Activated CD8-positive, alpha-beta T cell treated with anti-CD3 and anti-CD28 coated beads, Interleukin-2, amount 10 ng/mL, durations not matched to agents 7 days and 5 days (primary cell): ENCODE measurements around the gene CLCA2. TPM values are rescaled to one million over a fixed set of nuclear protein-coding genes. Genes with fewer than 3 reads are reported as not detected.
"Not testable (repeated sequence)": the region's sequence is repeated elsewhere in the genome, so short reads cannot be mapped to it uniquely, and the experiment has no call there.

ENCODE experiments used
- ATAC-seq: fragments of 150-1000 bp; cut with Tn5 transposase; one replicate; pipeline ENCODE4 v1.10.0; 2021; ENCODE audit warnings: moderate library complexity
- CTCF ChIA-PET: fragments of 350-600 bp; sonication (Branson Sonifier 250); formaldehyde crosslinking; loops from one replicate; lab custom pipeline; 2021; ENCODE audit warnings: antibody characterized with exemption; lab: Charles Lee
- POLR2A ChIA-PET: fragments of 350-600 bp; sonication (Branson Sonifier 250); formaldehyde crosslinking; loops from one replicate; lab custom pipeline; 2021; ENCODE audit warnings: antibody characterized with exemption; lab: Charles Lee
- DNase-seq: peaks from one replicate; pipeline ENCODE4 v3.0.0-alpha.2; 2020
- H3K27ac Mint-ChIP-seq: one replicate; pipeline ENCODE4 v1.8.0; 2021; ENCODE audit warnings: mild to moderate bottlenecking, mixed read lengths
- H3K27me3 Mint-ChIP-seq: one replicate; pipeline ENCODE4 v1.8.0; 2021; ENCODE audit warnings: low read depth, mixed read lengths
- H3K36me3 Mint-ChIP-seq: one replicate; pipeline ENCODE4 v1.8.0; 2021; ENCODE audit warnings: low read depth, mixed read lengths
- H3K4me1 Mint-ChIP-seq: one replicate; pipeline ENCODE4 v1.8.0; 2021; ENCODE audit warnings: low read depth, mixed read lengths
- H3K4me3 Mint-ChIP-seq: one replicate; pipeline ENCODE4 v1.8.0; 2021; ENCODE audit warnings: mild to moderate bottlenecking, mixed read lengths
- H3K9me3 Mint-ChIP-seq: one replicate; pipeline ENCODE4 v1.8.0; 2022; ENCODE audit warnings: mixed read lengths; ENCODE audit not compliant: insufficient read depth
- total RNA-seq, 2 experiments: library from RNA; stranded (reverse); gene quantifications; one replicate each; pipeline ENCODE4 v1.2.3, GENCODE V29; 2021

CLCA2 gene
- total RNA-seq, 2 experiments from 2014 or later = not detected

DNA sequence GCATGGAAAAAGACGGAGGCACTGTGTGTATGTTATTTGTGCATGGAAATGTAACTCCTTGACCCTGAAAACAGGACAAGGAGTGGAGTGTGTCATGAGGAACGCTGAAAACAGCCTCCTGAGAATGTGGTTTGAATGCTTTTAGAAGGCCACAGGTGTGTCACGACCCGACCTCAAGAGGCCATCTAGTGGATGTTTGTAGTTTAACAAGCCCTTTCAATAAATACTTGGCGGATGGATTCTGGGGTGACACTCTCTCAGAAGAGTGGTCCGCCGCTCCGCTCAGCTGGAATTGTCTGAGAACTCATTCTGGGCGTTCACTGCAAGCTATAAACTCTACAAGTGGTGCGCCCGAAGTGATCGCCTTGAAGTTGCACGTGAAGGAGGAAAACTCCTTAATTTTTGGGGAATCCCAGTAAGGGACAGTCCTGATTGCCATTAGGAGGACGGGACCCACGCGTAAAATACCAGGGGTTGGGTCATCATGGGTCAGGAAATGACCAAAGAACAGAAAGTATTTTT is 78.2 kb downstream of the CLCA2 start:
- POLR2A ChIA-PET = interaction anchor here (0.6 kb wide), 1 partner anchor 106 kb away, joined by 4 read pairs; the partner anchor contains the start of gene ODF2L
- DNase-seq = peak; percentile 65
- H3K27ac Mint-ChIP-seq = not testable (repeated sequence)

DNA sequence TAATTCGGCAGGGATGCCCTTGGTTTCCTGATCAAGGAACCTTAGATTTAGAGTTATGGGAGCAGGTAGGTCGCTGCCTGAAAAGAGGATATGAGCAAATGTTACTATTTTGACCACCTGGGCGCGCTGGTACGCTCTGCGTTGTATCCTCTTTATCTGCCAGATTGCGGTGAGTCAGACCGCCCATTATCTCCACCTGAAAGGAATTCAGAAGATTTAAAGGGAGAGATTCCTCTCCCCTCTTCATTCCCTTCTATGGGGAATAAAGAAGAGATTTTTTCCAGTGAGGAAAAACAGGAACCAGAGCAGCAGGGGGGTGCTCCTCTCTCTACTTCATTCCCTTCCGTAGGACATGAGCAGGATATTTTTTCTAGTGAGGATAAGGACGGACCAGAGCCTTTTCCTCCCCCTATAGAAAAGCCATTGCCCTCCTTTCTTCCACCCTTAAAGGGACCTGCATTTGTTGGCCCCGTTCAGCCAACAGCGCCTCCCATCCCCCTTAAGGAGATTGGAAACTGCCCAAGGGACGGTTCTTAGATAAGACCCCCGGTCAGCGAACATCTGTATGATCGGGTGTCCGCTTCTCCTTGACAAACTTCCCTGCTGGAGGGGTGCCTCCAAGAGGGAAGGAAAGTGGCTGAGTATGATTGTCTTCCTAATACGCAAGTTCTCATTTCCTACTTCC is 78.9 kb downstream of the CLCA2 start:
- CTCF ChIA-PET = interaction anchor here (0.9 to 5.4 kb wide), 18 partner anchors 10 to 583 kb away, joined by 3 to 38 read pairs (median 4); partner anchors contain the start of genes ODF2L and SH3GLB1
- peaks cover 18% of the 10 kb centered on the region for H3K4me1 Mint-ChIP-seq
- peak; percentile 47 for ATAC-seq

More for the DNA sequence above, 78.2 kb downstream of the CLCA2 start:
- peak; percentile 84 for ATAC-seq
- H3K36me3 Mint-ChIP-seq, H3K9me3 Mint-ChIP-seq: not testable (repeated sequence)
- Mint-ChIP-seq H3K27me3 (peaks cover 26% of the 10 kb centered on the region), H3K4me1 (peaks cover 18% of the 10 kb centered on the region), H3K4me3 (peak overlapping the region; percentile 78)
- CTCF ChIA-PET = interaction anchor here (0.8 to 5.4 kb wide), 22 partner anchors 8 to 583 kb away, joined by 3 to 38 read pairs (median 4); partner anchors contain the start of genes ODF2L and SH3GLB1

DNA sequence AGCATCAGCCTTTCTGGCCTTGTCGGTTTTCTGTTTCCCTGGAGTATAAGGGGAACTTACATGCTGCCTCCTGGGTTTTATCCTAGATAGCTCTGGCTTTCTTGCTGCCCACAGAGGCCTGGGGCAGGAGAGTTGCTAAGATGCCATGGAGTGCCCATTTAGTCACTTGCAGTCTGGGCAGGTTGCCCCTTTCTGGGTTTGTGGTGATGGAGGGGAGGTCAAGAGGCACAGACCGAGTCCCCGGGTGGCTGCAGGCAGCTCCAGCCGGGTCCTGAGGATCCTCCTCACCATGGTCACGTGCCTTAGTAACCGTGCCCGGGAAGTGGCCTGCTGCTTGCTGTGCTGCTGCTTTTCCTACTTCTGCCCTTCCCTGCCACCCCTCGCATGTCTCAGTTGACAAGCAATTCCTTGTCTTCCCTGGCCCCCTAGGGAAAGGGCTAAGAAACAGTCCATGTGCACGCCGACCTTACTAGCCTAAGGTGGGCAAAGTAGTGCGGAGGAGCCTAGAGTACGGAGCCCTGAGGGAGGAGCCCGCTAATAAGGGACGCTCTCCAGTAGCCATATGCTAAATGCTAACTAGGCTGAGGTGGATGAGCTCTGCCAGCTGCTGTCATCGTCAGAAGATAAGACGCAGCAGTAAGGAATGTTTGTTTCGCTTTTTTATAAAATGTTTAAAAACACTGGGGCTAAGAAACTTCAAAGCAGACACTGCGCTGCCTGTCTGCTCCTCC is 79.6 kb downstream of the CLCA2 start:
- ChIA-PET CTCF (interaction anchor here (1.4 to 5.4 kb wide), 4 partner anchors 10 to 124 kb away, joined by 3 to 38 read pairs (median 6); no protein-coding TSS in a partner anchor), POLR2A (interaction anchor here (0.6 kb wide), 1 partner anchor 62 kb away, joined by 3 read pairs; no protein-coding TSS in a partner anchor)
- Mint-ChIP-seq H3K4me1 (peaks cover 18% of the 10 kb centered on the region), H3K4me3 (peak overlapping the region; percentile 22), H3K9me3 (no peaks in the 10 kb centered on the region), H3K36me3 (no peaks in the 10 kb centered on the region), H3K27me3 (peaks cover 21% of the 10 kb centered on the region), H3K27ac (no peak overlapping the region)
- no peak for DNase-seq
- no peak for ATAC-seq

More for the DNA sequence above, 78.9 kb downstream of the CLCA2 start:
- Mint-ChIP-seq H3K9me3 (no peaks in the 10 kb centered on the region), H3K36me3 (no peaks in the 10 kb centered on the region), H3K27ac (no peak overlapping the region), H3K27me3 (peaks cover 26% of the 10 kb centered on the region), H3K4me3 (peak overlapping the region; percentile 78)
- POLR2A ChIA-PET = interaction anchor here (0.6 kb wide), 1 partner anchor 61 kb away, joined by 3 read pairs; no protein-coding TSS in a partner anchor
- DNase-seq = peak; percentile 33

- DNase-seq (no peak), ATAC-seq (no peak)
- H3K4me1 Mint-ChIP-seq = peaks cover 18% of the 10 kb centered on the region
- no peaks in the 10 kb centered on the region for H3K36me3 Mint-ChIP-seq
- no peaks in the 10 kb centered on the region for H3K9me3 Mint-ChIP-seq
- ChIA-PET CTCF (interaction anchor here (1.4 to 5.8 kb wide), 5 partner anchors 11 to 124 kb away, joined by 3 to 38 read pairs (median 10); no protein-coding TSS in a partner anchor), POLR2A (no interaction called here)
- no peak overlapping the region for H3K4me3 Mint-ChIP-seq
- no peak overlapping the region for H3K27ac Mint-ChIP-seq
- H3K27me3 Mint-ChIP-seq = peaks cover 18% of the 10 kb centered on the region
These were observed 80.1 kb downstream of the CLCA2 start for GRCh38 chr1:86504137-86504479.

- no peak overlapping the region for H3K27ac Mint-ChIP-seq
- H3K27me3 Mint-ChIP-seq = peaks cover 18% of the 10 kb centered on the region
- H3K4me1 Mint-ChIP-seq = peaks cover 18% of the 10 kb centered on the region
- ChIA-PET POLR2A (no interaction called here), CTCF (interaction anchor here (1.1 to 5.8 kb wide), 6 partner anchors 12 to 201 kb away, joined by 3 to 34 read pairs (median 3); no protein-coding TSS in a partner anchor)
- no peaks in the 10 kb centered on the region for H3K36me3 Mint-ChIP-seq
- no peaks in the 10 kb centered on the region for H3K9me3 Mint-ChIP-seq
- DNase-seq (no peak), ATAC-seq (no peak)
- H3K4me3 Mint-ChIP-seq = no peak overlapping the region
These were observed 81.1 kb downstream of the CLCA2 start for GRCh38 chr1:86504895-86505563.

DNA sequence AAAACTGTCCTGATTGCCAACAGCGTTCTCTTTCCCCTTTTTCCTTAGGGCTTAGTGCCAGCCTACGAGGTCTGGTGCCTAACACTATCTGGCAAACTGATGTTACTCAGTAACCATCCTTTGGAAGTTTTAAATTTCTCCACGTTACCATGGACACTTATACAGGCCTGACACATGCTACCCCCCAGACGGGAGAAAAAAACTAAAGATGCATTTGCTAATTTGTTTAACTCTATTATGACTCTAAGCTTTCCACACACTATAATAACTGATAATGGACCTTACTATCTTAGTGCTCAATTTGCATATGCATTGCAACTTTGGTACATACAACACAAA is 81.6 kb downstream of the CLCA2 start:
- no peak overlapping the region for H3K4me3 Mint-ChIP-seq
- ChIA-PET CTCF (interaction anchor here (0.9 to 5.8 kb wide), 5 partner anchors 14 to 200 kb away, joined by 3 to 34 read pairs (median 3); no protein-coding TSS in a partner anchor), POLR2A (no interaction called here)
- DNase-seq (no peak), ATAC-seq (no peak)
- H3K9me3 Mint-ChIP-seq = no peaks in the 10 kb centered on the region
- H3K36me3 Mint-ChIP-seq = no peaks in the 10 kb centered on the region
- no peak overlapping the region for H3K27ac Mint-ChIP-seq
- peaks cover 18% of the 10 kb centered on the region for H3K4me1 Mint-ChIP-seq
- H3K27me3 Mint-ChIP-seq = peaks cover 18% of the 10 kb centered on the region

Other genes with a start within 250 kb of the CLCA2 start
- 10 to 100 TPM; 32.7 to 38.9 TPM for gene ODF2L, start 27.8 kb upstream of the CLCA2 start, total RNA-seq
- not detected for gene CLCA1, start 44.8 kb downstream of the CLCA2 start, total RNA-seq
- not detected for gene CLCA4, start 122.9 kb downstream of the CLCA2 start, total RNA-seq